H1 (cell line): ENCODE data around the gene AMN. TPM values are rescaled to one million over a fixed set of nuclear protein-coding genes. Genes with fewer than 3 reads are reported as not detected.

Experiments
- CTCF ChIA-PET: fragments of 300-600 bp; sonication (Branson Sonifier 250); formaldehyde crosslinking; loops from one replicate; lab custom pipeline; 2021; ENCODE audit not compliant: partially characterized antibody; lab: Charles Lee
- POLR2A ChIA-PET: fragments of 300-600 bp; sonication (Branson Sonifier 250); formaldehyde crosslinking; loops from one replicate; lab custom pipeline; 2021; ENCODE audit warnings: inconsistent platforms; ENCODE audit not compliant: partially characterized antibody; lab: Charles Lee
- DNase-seq, 2 experiments: peaks; one replicate each; pipeline versions ENCODE4 v3.0.0 to v3.0.0-alpha.2; 2010 to 2022; ENCODE audit warnings: low spot score in 2 of 2, low read depth in 1 of 2, mixed read lengths in 1 of 2
- FAIRE-seq: peaks from 2 replicates; lab custom pipeline; 2011; peaks lifted over from hg19 to GRCh38; lab: Jason Lieb, UNC
- H2AFZ ChIP-seq: 2 replicates; pipeline ENCODE4 v1.8.1; 2012; ENCODE audit warnings: low read length, inconsistent platforms
- H2AK5ac ChIP-seq: 2 replicates; pipeline ENCODE4 v1.6.1; 2013; ENCODE audit warnings: low read depth, low read length
- H2BK120ac ChIP-seq: replicated peaks from 2 replicates; pipeline ENCODE3; 2013; ENCODE audit warnings: low read depth, low read length, inconsistent platforms
- H2BK12ac ChIP-seq: 2 replicates; pipeline ENCODE4 v1.6.1; 2013; ENCODE audit warnings: low read depth, low read length
- H2BK15ac ChIP-seq: 2 replicates; pipeline ENCODE4 v1.6.1; 2013; ENCODE audit warnings: low read length
- H2BK20ac ChIP-seq: 2 replicates; pipeline ENCODE4 v1.6.1; 2013; ENCODE audit warnings: low read length
- H2BK5ac ChIP-seq: 2 replicates; pipeline ENCODE4 v1.6.1; 2013; ENCODE audit warnings: low read depth, low read length
- H3K14ac ChIP-seq: 2 replicates; pipeline ENCODE4 v1.6.1; 2013; ENCODE audit warnings: inconsistent platforms; ENCODE audit not compliant: insufficient read length
- H3K18ac ChIP-seq: 2 replicates; pipeline ENCODE4 v1.6.1; 2013; ENCODE audit warnings: low read length; ENCODE audit errors: extremely low read depth
- H3K23ac ChIP-seq: 2 replicates; pipeline ENCODE4 v1.6.1; 2013; ENCODE audit warnings: inconsistent platforms; ENCODE audit not compliant: insufficient read length
- H3K23me2 ChIP-seq: 2 replicates; pipeline ENCODE4 v1.6.1; 2013; ENCODE audit warnings: low read depth, low read length
- H3K27ac ChIP-seq: 2 replicates; pipeline ENCODE4 v1.6.1; 2011; ENCODE audit warnings: low read depth, low read length, inconsistent platforms
- H3K27me3 ChIP-seq, 4 experiments: replicated peaks in 1 of 4; 1 replicate in 1 of 4; 2 replicates in 3 of 4; pipeline versions ENCODE4 v1.6.1 to v1.8.1; 2011 to 2013; ENCODE audit warnings: low read length in 3 of 4, mild to moderate bottlenecking in 3 of 4, inconsistent platforms in 2 of 4, mixed read lengths in 2 of 4, moderate library complexity in 1 of 4; ENCODE audit not compliant: control insufficient read depth in 3 of 4, insufficient read depth in 3 of 4; ENCODE audit errors: extremely low read depth in 1 of 4
- H3K36me3 ChIP-seq, 4 experiments: 2 replicates each; pipeline versions ENCODE4 v1.6.1 to v1.8.1; 2011 to 2013; ENCODE audit warnings: mild to moderate bottlenecking in 4 of 4, low read length in 3 of 4, moderate library complexity in 2 of 4, control low read depth in 1 of 4, inconsistent platforms in 1 of 4; ENCODE audit not compliant: insufficient read depth in 4 of 4, control insufficient read depth in 2 of 4
- H3K4ac ChIP-seq: replicated peaks from 2 replicates; pipeline ENCODE3; 2013; ENCODE audit warnings: low read length, low read depth, mixed read lengths, inconsistent platforms; ENCODE audit not compliant: insufficient read length
- H3K4me1 ChIP-seq, 4 experiments: replicated peaks in 1 of 4; 1 replicate in 1 of 4; 2 replicates in 3 of 4; pipeline versions ENCODE4 v1.6.1 to v1.8.1; 2011 to 2013; ENCODE audit warnings: low read length in 3 of 4, inconsistent platforms in 2 of 4, mixed read lengths in 1 of 4; ENCODE audit not compliant: insufficient read depth in 4 of 4, control insufficient read depth in 3 of 4
- H3K4me2 ChIP-seq, 2 experiments: 2 replicates each; pipeline versions ENCODE4 v1.6.1 to v1.8.1; 2011 to 2013; ENCODE audit warnings: low read depth in 2 of 2, low read length in 2 of 2, control low read depth in 1 of 2, inconsistent platforms in 1 of 2, mild to moderate bottlenecking in 1 of 2; ENCODE audit not compliant: insufficient read depth in 1 of 2
- H3K4me3 ChIP-seq, 4 experiments: fragments of 200-600, 300-600 bp in 1 of 4; sonication (generic), shearing (Covaris generic), sonication (Bioruptor Twin) in 1 of 4; 2 replicates each; pipeline versions ENCODE4 v1.5.1 to v1.8.1; 2011 to 2016; ENCODE audit warnings: low read length in 4 of 4, low read depth in 3 of 4, control low read depth in 2 of 4, inconsistent platforms in 2 of 4, mild to moderate bottlenecking in 2 of 4, mixed read lengths in 1 of 4, moderate library complexity in 1 of 4; ENCODE audit not compliant: insufficient read depth in 2 of 4; ENCODE audit errors: extremely low read depth in 1 of 4
- H3K56ac ChIP-seq: replicated peaks from 2 replicates; pipeline ENCODE3; 2013; ENCODE audit warnings: low read depth, mild to moderate bottlenecking, mixed read lengths, low read length, inconsistent platforms; ENCODE audit not compliant: insufficient read length
- H3K79me1 ChIP-seq: 2 replicates; pipeline ENCODE4 v1.6.1; 2013; ENCODE audit warnings: low read depth, low read length, control low read depth
- H3K79me2 ChIP-seq, 2 experiments: 2 replicates each; pipeline versions ENCODE4 v1.6.1 to v1.8.1; 2012 to 2013; ENCODE audit warnings: low read length in 2 of 2, mild to moderate bottlenecking in 2 of 2, inconsistent platforms in 1 of 2; ENCODE audit not compliant: insufficient read depth in 2 of 2, control insufficient read depth in 1 of 2
- H3K9ac ChIP-seq, 4 experiments: replicated peaks in 1 of 4; 1 replicate in 1 of 4; 2 replicates in 3 of 4; pipeline versions ENCODE4 v1.6.1 to v1.8.1; 2011 to 2013; ENCODE audit warnings: low read depth in 3 of 4, low read length in 3 of 4, control low read depth in 2 of 4, mild to moderate bottlenecking in 2 of 4, moderate library complexity in 2 of 4, inconsistent platforms in 1 of 4; ENCODE audit errors: extremely low read depth in 1 of 4
- H3K9me3 ChIP-seq, 2 experiments: 2 replicates each; pipeline versions ENCODE4 v1.6.1 to v1.8.1; 2012 to 2013; ENCODE audit warnings: mild to moderate bottlenecking in 2 of 2, moderate library complexity in 2 of 2, control low read depth in 1 of 2, inconsistent platforms in 1 of 2, low read depth in 1 of 2, low read length in 1 of 2, mixed read lengths in 1 of 2; ENCODE audit not compliant: insufficient read depth in 2 of 2
- H4K20me1 ChIP-seq, 2 experiments: replicated peaks in 1 of 2; 2 replicates each; pipeline versions ENCODE3 to v1.8.1; 2011 to 2013; ENCODE audit warnings: inconsistent platforms in 2 of 2, low read length in 2 of 2, mild to moderate bottlenecking in 1 of 2; ENCODE audit not compliant: insufficient read depth in 2 of 2, control insufficient read depth in 1 of 2
- H4K5ac ChIP-seq: 2 replicates; pipeline ENCODE4 v1.6.1; 2013; ENCODE audit warnings: low read length, low read depth, mixed read lengths, inconsistent platforms; ENCODE audit not compliant: insufficient read length
- H4K8ac ChIP-seq: 2 replicates; pipeline ENCODE4 v1.8.0; 2013; ENCODE audit warnings: mild to moderate bottlenecking, moderate library complexity, low read length, inconsistent platforms; ENCODE audit not compliant: insufficient read depth; ENCODE audit errors: extremely low read depth
- H4K91ac ChIP-seq: replicated peaks from 2 replicates; pipeline ENCODE3; 2013; ENCODE audit warnings: low read length, mixed read lengths, inconsistent platforms; ENCODE audit not compliant: insufficient read length
- ASH2L ChIP-seq: fragments of 200-600, 300-600 bp; sonication (generic); IDR thresholded peaks from one replicate; pipeline ENCODE4 v1.7.1; 2017; ENCODE audit warnings: low read length
- CEBPB ChIP-seq: IDR thresholded peaks from 2 replicates; pipeline ENCODE4 v1.6.1; 2012; ENCODE audit warnings: low read depth, low read length
- RNF2 ChIP-seq: fragments of 200-900, 300-1000 bp; sonication (generic); IDR thresholded peaks from 2 replicates; pipeline ENCODE4 v1.7.1; 2016; ENCODE audit warnings: borderline replicate concordance, low read depth, mild to moderate bottlenecking, antibody characterized with exemption, low read length; ENCODE audit not compliant: poor library complexity, severe bottlenecking; ENCODE audit errors: missing control alignments
- SAP30 ChIP-seq: fragments of 300-600 bp; sonication (generic); IDR thresholded peaks from 2 replicates; pipeline ENCODE4 v1.7.1; 2012; ENCODE audit warnings: low read length, moderate library complexity, mild to moderate bottlenecking, inconsistent platforms; ENCODE audit not compliant: insufficient read depth, insufficient replicate concordance
- SRF ChIP-seq: IDR thresholded peaks from 2 replicates; pipeline ENCODE4 v1.6.1; 2011; ENCODE audit warnings: mild to moderate bottlenecking, low read depth, low read length, moderate library complexity
- WGBS, 2 experiments: shearing (Covaris generic) in 1 of 2; methylation state at CpG; one replicate each; pipeline versions ENCODE4 v1.1.6 to v1.1.7; 2013 to 2015; ENCODE audit warnings: low lambda C conversion rate in 2 of 2, mixed read lengths in 2 of 2, inconsistent platforms in 1 of 2, low coverage in 1 of 2, missing lambda C conversion rate in 1 of 2; ENCODE audit not compliant: insufficient replicate concordance in 2 of 2, insufficient coverage in 1 of 2, insufficient read length in 1 of 2; ENCODE audit errors: extremely low coverage in 1 of 2, missing lambda C conversion rate in 1 of 2; 5-methylcytosine and 5-hydroxymethylcytosine counted together
- polyA plus RNA-seq, 7 experiments: library from polyadenylated mRNA; depleted of rRNA in 3 of 7; stranded (reverse) in 5 of 7; unstranded in 2 of 7; fragments of >200 nt in 5 of 7; fragments of 200-250 nt in 2 of 7; gene quantifications; 1 replicate in 5 of 7; 2 replicates in 1 of 7; 4 replicates in 1 of 7; pipeline versions ENCODE4 v1.2.1 to v1.2.3, GENCODE V29; 2011 to 2013; ENCODE audit warnings: missing spikeins in 2 of 7, mixed read lengths in 2 of 7
- total RNA-seq: library from RNA; stranded (reverse); fragmentation: NEBNext Ultra II Directional; extraction: Animal tissue kit (Norgen Biotek cat#: 25700); gene quantifications from 2 replicates; pipeline ENCODE4 v1.2.1, GENCODE V29; 2021
- TF ChIP-seq, protein P1 (sequence below), 3 experiments: IDR thresholded peaks; 1 replicate in 2 of 3; 2 replicates in 1 of 3; pipeline versions ENCODE4 v1.5.1 to v1.6.1; 2011; ENCODE audit warnings: low read length in 3 of 3, mild to moderate bottlenecking in 3 of 3, inconsistent platforms in 2 of 3, low read depth in 1 of 3, moderate library complexity in 1 of 3; ENCODE audit not compliant: insufficient read depth in 1 of 3; ENCODE audit errors: control extremely low read depth in 1 of 3

AMN gene
- total and polyA plus RNA-seq, 2 of the 8 experiments (the other 6 are each of a cell fraction or from before 2014, with no cell fraction given): 0.77 to 1.5 TPM

- WGBS, 2 experiments: 96% methylated on average over 16 of the region's 19 CpGs; no CpG with 5 or more reads in 1 of the 2 experiments
- CTCF ChIA-PET: interaction anchor here (0.6 to 1.8 kb wide), 6 partner anchors 10 to 321 kb away, joined by 3 to 11 read pairs (median 4); no protein-coding TSS in a partner anchor
These were observed 7.0 kb upstream of the AMN start for GRCh38 chr14:102915292-102916110.

More at GRCh38 chr14:102915292-102916110, 7.0 kb upstream of the AMN start:
- Histone ChIP-seq H3K56ac (no peak overlapping the region), H3K27ac (no peak overlapping the region), H4K20me1 (peaks cover 0 to 8% of the 10 kb centered on the region in 2 experiments), H3K23me2 (peaks cover 16% of the 10 kb centered on the region; the same call in 1 of the 2 replicates), H3K23ac (no peak overlapping the region), H3K18ac (no peak overlapping the region), H2BK120ac (no peak overlapping the region), H3K79me2 (no peaks in the 10 kb centered on the region), H2AFZ (no peak overlapping the region), H2AK5ac (no peak overlapping the region), H3K9me3 (no peaks in the 10 kb centered on the region; a peak in 1 of 4 replicates), H3K79me1 (no peaks in the 10 kb centered on the region), H3K36me3 (no peaks in the 10 kb centered on the region), H2BK5ac (no peak overlapping the region), H4K8ac (no peak overlapping the region; the same call in 1 of the 2 replicates), H3K4ac (no peak overlapping the region), H3K27me3 (no peaks in the 10 kb centered on the region; a peak in 1 of 7 replicates), H3K14ac (no peak overlapping the region), H3K4me1 (no peaks in the 10 kb centered on the region; a peak in 1 of 7 replicates), H4K91ac (no peak overlapping the region), H2BK20ac (0 out of 2 replicates have a peak overlapping the region, but pooled peaks have one; percentile 61), H3K9ac (no peak overlapping the region), H2BK15ac (no peak overlapping the region), H3K4me3 (no peak overlapping the region), H4K5ac (no peak overlapping the region), H3K4me2 (no peak overlapping the region), H2BK12ac (no peak overlapping the region)
- DNase-seq (no peak), FAIRE-seq (no peak)
- POLR2A ChIA-PET: interaction anchor here (1.0 kb wide), 1 partner anchor 13 kb away, joined by 4 read pairs; no protein-coding TSS in a partner anchor
- TF ChIP-seq, protein P1, sequence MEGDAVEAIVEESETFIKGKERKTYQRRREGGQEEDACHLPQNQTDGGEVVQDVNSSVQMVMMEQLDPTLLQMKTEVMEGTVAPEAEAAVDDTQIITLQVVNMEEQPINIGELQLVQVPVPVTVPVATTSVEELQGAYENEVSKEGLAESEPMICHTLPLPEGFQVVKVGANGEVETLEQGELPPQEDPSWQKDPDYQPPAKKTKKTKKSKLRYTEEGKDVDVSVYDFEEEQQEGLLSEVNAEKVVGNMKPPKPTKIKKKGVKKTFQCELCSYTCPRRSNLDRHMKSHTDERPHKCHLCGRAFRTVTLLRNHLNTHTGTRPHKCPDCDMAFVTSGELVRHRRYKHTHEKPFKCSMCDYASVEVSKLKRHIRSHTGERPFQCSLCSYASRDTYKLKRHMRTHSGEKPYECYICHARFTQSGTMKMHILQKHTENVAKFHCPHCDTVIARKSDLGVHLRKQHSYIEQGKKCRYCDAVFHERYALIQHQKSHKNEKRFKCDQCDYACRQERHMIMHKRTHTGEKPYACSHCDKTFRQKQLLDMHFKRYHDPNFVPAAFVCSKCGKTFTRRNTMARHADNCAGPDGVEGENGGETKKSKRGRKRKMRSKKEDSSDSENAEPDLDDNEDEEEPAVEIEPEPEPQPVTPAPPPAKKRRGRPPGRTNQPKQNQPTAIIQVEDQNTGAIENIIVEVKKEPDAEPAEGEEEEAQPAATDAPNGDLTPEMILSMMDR (IDR thresholded peaks at IDR 0.05; ENCODE audit: control extremely low read depth in 1 of 3, insufficient read depth in 1 of 3, low read depth in 1 of 3, low read length in 3 of 3): no peak
- no peak for TF ChIP-seq SAP30
- no peak for TF ChIP-seq RNF2
- TF ChIP-seq CEBPB: no peak
- TF ChIP-seq ASH2L: no peak
- no peak for TF ChIP-seq SRF
